GM19324 (cell line): ENCODE results near the gene ZDHHC18.

Source experiments
- ATAC-seq: cut with Tn5 transposase; IDR thresholded peaks from one replicate; pipeline ENCODE4 v1.9.1; 2021; ENCODE audit warnings: mild to moderate bottlenecking, moderate library complexity; ENCODE audit not compliant: unreplicated experiment, low FRiP score

Gene ZDHHC18

GRCh38 chr1:26826261-26827105 is at the start of gene ZDHHC18:
ZDHHC18 (plus strand) TSS chr1:26826688; CDS start chr1:26826805, 117 bp downstream.
- ATAC-seq, result peak; percentile 85

DNA sequence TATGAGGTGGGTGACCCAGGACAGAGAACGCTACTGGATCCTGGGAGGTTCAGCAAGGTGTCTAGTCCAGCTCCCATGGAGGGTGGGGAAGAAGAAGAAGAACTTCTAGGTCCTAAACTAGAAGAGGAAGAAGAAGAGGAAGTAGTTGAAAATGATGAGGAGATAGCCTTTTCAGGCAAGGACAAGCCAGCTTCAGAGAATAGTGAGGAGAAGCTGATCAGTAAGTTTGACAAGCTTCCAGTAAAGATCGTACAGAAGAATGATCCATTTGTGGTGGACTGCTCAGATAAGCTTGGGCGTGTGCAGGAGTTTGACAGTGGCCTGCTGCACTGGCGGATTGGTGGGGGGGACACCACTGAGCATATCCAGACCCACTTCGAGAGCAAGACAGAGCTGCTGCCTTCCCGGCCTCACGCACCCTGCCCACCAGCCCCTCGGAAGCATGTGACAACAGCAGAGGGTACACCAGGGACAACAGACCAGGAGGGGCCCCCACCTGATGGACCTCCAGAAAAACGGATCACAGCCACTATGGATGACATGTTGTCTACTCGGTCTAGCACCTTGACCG is 47.3 kb upstream of the ZDHHC18 start:
- ATAC-seq, result no peak

DNA sequence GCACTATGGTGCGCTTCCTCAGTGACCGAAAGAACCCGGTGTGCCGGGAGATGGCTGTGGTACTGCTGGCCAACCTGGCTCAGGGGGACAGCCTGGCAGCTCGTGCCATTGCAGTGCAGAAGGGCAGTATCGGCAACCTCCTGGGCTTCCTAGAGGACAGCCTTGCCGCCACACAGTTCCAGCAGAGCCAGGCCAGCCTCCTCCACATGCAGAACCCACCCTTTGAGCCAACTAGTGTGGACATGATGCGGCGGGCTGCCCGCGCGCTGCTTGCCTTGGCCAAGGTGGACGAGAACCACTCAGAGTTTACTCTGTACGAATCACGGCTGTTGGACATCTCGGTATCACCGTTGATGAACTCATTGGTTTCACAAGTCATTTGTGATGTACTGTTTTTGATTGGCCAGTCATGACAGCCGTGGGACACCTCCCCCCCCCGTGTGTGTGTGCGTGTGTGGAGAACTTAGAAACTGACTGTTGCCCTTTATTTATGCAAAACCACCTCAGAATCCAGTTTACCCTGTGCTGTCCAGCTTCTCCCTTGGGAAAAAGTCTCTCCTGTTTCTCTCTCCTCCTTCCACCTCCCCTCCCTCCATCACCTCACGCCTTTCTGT is 46.0 kb upstream of the ZDHHC18 start:
- no peak for ATAC-seq

DNA sequence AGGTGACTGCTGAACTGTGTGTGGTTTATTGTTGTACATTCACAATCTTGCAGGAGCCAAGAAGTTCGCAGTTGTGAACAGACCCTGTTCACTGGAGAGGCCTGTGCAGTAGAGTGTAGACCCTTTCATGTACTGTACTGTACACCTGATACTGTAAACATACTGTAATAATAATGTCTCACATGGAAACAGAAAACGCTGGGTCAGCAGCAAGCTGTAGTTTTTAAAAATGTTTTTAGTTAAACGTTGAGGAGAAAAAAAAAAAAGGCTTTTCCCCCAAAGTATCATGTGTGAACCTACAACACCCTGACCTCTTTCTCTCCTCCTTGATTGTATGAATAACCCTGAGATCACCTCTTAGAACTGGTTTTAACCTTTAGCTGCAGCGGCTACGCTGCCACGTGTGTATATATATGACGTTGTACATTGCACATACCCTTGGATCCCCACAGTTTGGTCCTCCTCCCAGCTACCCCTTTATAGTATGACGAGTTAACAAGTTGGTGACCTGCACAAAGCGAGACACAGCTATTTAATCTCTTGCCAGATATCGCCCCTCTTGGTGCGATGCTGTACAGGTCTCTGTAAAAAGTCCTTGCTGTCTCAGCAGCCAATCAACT is 45.2 kb upstream of the ZDHHC18 start:
- ATAC-seq, result no peak

DNA sequence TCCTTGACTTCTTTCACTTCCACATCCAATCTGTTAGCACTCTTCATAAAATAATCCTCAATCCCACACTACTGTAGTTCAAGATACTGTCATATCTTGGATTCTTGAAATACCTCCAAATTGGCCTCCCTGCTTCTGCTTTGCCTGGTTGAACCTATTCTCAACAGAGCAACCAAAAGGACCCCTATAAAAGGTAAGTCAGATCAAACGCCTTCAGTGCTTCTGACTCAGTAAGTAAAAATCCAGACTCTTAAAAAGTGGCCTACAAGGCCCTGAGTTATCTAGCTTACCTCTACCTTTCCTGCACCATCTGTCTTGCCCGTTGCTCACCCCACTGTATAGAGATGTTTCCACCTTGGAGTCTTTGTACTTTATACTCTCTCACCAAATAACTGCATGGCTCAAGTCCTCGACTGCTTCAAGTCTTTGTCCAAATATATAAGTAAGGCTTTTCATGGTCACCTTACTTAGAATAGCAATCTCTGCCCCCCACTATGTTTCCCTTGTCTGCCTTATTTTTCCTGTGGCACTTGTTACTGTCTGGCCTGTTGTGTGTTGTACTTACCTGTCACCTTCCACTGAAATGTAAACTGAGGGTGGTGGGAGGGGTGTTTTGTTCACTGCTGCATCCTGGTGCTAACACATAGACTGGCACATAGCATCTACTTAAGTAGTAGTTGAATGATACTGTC is 43.8 kb upstream of the ZDHHC18 start:
- no peak for ATAC-seq

- ATAC-seq, result no peak
Measured at GRCh38 chr1:26783646-26784022, 42.9 kb upstream of the ZDHHC18 start.

DNA sequence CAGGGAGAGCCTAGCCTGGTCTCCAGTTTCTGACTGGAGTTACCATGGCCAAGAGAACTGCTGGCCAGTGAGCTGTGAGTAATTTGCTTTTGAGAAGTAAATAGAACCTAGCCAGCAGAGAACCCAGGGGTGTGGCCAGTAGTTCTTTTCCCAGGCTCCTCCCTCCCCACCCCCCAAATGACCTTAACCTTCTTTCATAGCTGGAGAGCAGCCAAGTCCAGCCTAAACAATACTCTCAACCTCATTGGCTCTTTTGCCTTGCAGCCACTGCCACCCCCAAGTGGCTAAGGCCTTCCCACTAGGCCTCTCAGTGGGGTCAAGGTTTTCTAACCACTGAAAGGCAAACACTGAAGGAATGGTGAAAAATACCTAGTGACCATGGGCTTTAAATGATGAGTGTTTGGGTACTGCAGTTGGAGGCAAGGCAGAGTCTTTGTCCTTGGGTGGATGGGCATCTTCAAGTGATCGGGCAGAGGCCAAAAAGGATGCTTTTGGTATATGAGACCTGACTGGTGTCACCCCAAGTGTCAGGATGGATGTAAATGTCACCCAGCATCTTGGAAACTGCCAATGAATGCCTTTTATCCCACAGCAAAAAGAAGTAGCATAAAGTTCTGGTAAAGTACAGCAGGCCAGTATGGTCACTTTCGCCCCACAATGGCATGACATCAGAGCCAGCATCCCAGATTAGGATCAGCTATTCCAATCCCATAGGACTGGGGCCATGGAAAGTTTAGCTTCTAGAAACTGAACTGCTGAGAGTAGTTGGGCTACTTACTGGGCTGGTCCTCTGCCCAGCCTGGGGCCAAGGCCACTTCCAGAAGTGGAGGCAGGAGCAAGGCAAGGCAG is 42.2 kb upstream of the ZDHHC18 start:
- ATAC-seq, result no peak

DNA sequence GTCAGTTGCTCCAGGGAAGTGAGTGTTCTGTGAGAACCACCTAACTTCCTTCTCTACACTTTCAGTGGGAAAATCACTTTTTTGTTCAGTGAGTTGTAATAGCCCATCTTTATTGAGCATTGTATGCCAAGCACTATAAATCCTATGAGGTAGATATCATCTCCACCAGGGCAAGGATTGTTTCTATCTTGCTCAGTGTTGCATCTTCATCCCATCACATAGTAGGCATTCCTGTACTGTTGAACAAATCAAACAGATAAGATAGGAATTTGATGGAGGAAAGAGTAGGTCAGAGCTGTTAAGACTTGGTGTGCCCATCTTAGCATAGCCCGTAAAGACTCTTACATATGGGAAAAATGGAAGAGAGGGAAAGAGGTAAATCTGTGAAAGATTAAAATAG is 41.6 kb upstream of the ZDHHC18 start:
- no peak for ATAC-seq

DNA sequence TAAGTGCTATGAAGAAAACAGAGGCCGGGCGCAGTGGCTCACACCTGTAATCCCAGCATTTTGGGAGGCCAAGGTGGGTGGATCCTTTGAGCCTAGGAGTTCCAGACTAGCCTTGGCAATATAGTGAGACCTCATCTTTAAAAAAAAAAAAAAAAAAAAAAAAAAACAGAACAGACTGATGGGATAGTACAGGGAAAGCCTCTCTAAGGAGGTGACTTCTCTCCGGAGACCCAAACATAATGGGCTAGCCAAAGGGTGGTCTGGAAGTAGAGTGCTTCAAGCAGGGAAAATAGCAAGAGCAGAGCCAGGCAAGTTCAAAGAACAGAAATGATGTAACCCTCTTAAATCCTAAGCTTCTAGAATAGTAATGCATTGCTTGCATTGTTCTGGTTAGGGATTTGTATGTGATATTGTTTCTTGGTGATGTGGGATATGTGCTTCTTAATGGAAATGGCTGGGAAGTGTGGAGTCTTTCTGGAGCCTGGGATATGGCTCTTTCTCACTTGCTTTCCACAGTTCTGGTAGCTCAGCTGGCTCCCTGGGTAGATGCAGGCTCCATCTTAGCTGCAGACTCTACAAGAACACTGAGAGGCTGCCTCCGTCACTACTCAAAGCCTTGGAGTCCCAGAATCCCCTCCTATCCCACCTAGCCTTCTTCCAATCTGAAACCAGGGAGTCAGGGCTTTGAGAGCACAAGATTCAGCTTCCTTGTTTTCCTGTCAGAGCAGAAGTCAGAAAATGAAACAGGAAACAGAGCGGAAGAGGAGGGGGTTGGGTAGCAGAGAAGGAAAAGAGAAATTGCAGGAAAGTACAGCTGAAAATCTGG is 40.7 kb upstream of the ZDHHC18 start:
- ATAC-seq, result no peak

GRCh38 chr1:26786437-26787380 is 39.8 kb upstream of the ZDHHC18 start:
- ATAC-seq, result no peak

- ATAC-seq, result peak; percentile 35
Measured at GRCh38 chr1:26787381-26787705, 39.1 kb upstream of the ZDHHC18 start.

DNA sequence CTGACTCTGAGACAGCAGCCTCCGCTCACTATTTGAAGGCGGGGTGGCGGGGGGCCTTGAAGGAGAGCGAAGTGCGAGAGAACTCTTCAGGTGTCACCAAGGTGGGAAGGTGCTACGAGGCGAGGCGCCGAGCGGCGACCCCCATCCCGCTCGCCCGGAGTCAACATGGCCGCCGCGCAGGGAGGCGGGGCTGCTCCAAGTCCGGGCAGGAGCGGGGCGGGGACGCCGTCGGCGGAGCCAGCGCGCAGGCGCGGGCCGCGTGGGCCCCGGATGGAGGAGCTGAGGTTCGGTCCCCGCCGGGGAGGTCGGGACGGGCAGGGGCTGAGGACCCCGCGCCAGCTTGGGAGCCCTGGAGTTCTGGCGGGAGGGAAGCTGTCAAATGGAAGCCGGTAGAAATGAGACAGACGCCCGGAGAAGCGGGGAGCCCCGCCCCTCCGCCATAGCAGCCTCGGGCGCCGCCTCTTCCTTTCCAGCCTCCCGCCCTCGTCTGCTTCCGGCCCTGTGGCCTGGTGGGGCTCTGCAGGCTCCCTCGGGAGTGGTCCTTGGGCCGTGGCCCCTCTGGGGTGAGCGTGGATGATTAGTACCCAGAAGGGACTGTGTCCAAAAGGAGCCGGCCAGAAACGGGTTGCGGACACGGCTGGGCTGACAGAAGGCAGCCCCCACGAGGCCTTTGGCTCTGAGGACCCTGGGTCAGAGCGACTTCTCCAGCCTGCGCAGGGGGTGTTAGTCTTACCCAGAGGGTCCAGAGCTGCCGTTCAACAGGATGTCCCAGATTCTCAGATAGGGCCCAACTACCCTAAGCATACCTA is 38.6 kb upstream of the ZDHHC18 start, which contains the start of gene PIGV:
Gene PIGV (plus strand): TSS at position 245 of the 809 bp plus-strand sequence. CDS start 2,866 bp downstream, outside the sequence.
- peak; percentile 87 for ATAC-seq

DNA sequence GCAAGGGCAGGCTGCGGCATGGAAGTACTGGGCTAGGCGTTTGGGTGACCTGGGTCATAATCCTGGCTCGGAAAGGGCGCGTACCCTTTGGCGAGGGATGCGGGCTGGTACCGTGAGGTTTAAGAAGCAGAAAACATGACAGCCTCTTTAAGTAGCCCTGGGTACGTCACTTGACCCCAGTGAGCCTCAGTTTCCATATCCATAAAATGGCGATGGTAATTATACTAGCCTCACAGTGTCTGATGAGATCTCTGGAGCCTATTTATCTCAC is 38.0 kb upstream of the ZDHHC18 start:
- no peak for ATAC-seq

DNA sequence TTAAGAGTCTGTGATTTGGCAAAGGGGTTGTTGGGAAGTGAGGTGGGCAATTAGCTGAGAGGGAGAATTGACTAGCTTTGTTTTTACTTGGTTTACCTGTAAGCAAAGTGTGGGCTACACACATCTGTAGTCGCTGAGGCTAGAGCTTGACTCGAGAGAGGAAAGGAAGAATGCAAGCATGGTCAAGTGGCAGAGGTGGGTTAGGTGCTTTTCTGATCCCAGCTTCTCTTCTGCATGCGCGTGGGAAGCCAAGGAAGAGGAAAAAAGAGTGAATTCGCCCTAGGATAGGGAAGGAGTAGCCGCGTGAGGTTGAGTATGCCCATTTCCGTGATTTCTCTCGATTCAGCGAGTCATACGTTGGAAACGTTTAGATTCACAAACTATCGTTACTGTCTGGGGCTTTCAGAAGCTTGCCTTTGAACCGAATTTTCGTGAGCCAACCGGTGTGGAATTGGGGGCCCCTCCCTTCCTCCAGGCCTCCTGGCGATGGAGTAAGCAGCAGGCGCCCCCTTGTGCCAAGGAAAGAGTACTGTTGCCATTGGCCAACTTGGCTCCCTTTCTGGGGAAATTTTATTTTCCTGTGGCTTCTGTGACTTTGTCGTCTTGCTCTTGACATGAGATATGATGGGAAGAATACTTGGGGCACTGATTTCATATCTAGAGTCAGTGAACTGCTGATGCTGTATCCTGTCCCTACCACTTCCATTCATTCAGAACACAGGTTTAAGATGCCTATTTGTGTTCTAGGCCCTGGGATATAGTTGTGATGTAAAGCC is 37.5 kb upstream of the ZDHHC18 start:
- ATAC-seq, result no peak

GRCh38 chr1:26789612-26789865 is 36.9 kb upstream of the ZDHHC18 start:
- no peak for ATAC-seq

DNA sequence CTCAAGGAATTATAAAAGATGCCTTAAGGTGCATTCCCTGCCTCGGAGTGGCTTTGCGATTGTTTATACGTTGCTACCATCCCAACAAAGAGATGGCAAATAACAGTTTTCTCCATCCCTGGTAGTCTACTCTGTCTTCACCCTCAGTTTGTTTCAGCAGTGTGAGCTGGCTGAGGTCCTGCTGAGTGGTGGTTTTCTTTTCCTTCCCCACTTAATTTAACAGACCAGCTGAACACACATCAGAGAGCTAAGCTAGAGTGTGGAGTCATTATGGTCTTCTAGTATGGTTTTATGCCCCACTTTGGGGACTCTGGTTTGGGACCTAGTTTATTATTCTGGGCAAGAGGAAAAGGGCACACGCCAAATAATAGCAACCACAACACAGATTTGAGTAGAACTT is 36.6 kb upstream of the ZDHHC18 start:
- no peak for ATAC-seq

GRCh38 chr1:26790551-26790953 is 35.9 kb upstream of the ZDHHC18 start:
- no peak for ATAC-seq
